Pancreas (tissue), 10 donors: ENCODE measurements around the gene PLA2G15. TPM values are rescaled to one million over a fixed set of nuclear protein-coding genes. Genes with fewer than 3 reads are reported as not detected.
A peak's percentile ranks its signal among the peaks of the same experiment; 100 is the strongest.

Source experiments
- ATAC-seq, 4 donors: fragments of 200-7000 bp; cut with Tn5 transposase; one replicate each; pipeline versions ENCODE4 v1.8.0 to v1.9.1; 2020; ENCODE audit warnings: mild to moderate bottlenecking in 4 of 4, moderate library complexity in 4 of 4
- DNase-seq, 6 donors: peaks; one replicate each; pipeline ENCODE4 v3.0.0-alpha.2; 2020
- FAIRE-seq: peaks from 2 replicates; lab custom pipeline; 2012; peaks lifted over from hg19 to GRCh38; lab: Jason Lieb, UNC
- H3K27ac ChIP-seq, 4 donors: fragments of 200-600 bp; sonication (generic); 1 replicate in 3 of 4; 2 replicates in 1 of 4; pipeline versions ENCODE4 v1.5.0 to v1.8.0; 2020
- H3K27me3 ChIP-seq, 4 donors: fragments of 200-600 bp; one replicate each; pipeline ENCODE4 v1.8.0; 2021
- H3K36me3 ChIP-seq, 3 donors: fragments of 200-600 bp; sonication (generic) in 1 of 3; one replicate each; pipeline versions ENCODE4 v1.5.0 to v1.8.0; 2020 to 2021
- H3K4me1 ChIP-seq, 3 donors: fragments of 200-600 bp; one replicate each; pipeline ENCODE4 v1.8.0; 2021
- H3K4me3 ChIP-seq, 4 donors: fragments of 200-600 bp; sonication (generic) in 2 of 4; one replicate each; pipeline versions ENCODE4 v1.5.0 to v1.8.0; 2020 to 2021
- H3K9me3 ChIP-seq, 4 donors: fragments of 200-600 bp; one replicate each; pipeline ENCODE4 v1.8.0; 2021
- CTCF ChIP-seq, 4 donors: fragments of 200-600 bp; sonication (generic) in 3 of 4; IDR thresholded peaks; one replicate each; pipeline versions ENCODE4 v1.5.0 to v1.8.0; 2021; ENCODE audit warnings: antibody characterized with exemption in 4 of 4
- WGBS, 2 donors: extraction: QIAGEN DNeasy Blood & Tissue Kit; methylation state at CpG; one replicate each; pipeline ENCODE4 v1.1.7; 2013; 5-methylcytosine and 5-hydroxymethylcytosine counted together
- intact Hi-C, 3 donors: fragments of 100-400 bp; cut with DNase I; formaldehyde crosslinking; loops; one replicate each; pipeline versions ENCODE4 v1.11.1 to v1.14.2; 2022
- polyA plus RNA-seq, 2 donors: library from polyadenylated mRNA; stranded (reverse); fragments of 200-250 nt; gene quantifications; one replicate each; pipeline ENCODE4 v1.2.3, GENCODE V29; 2013
- total RNA-seq, 6 donors: library from RNA; stranded (reverse); fragmentation: NEBNext Ultra II Directional in 4 of 6; extraction: Animal tissue kit (Norgen Biotek cat#: 25700) in 4 of 6; gene quantifications; one replicate each; pipeline versions ENCODE4 v1.2.1 to v1.2.4, GENCODE V29; 2021 to 2023
- donor health status: healthy with polysubstance abuse.
- donor health status: DM: no; HTN: no; CAD: no; lungs with moderate emphysema.
- donor health status: DM: no; HTN: no; CAD: no.
- donor health status: control.
- donor health status: control.
- donor health status: Bipolar disorder and iron deficiency.
- donor health status: DM: yes; HTN: yes; CAD: no.
- donor health status: DM: no; HTN: no; CAD: no.
- donor health status: DM: no; HTN: no; CAD: no.
- donor health status: DM: yes; HTN: yes; CAD: no.

The PLA2G15 gene
- total and polyA plus RNA-seq, 8 donors: 3.5 to 14.1 (median 5.6) TPM

- no peak for FAIRE-seq
- intact Hi-C loops: loop anchor here in 1 of 3 donors (10.0 kb wide), 2 partner anchors 148 to 248 kb away; partner anchors contain the start of genes DPEP3 and NFATC3
- ATAC-seq: no peak
- Histone ChIP-seq H3K36me3 (peaks cover 7 to 28% (median 18%) of the 10 kb centered on the region in 3 donors), H3K27me3 (no peaks in the 10 kb centered on the region), H3K9me3 (no peaks in the 10 kb centered on the region), H3K4me3 (peak overlapping the region in 2 of 4 donors; percentile 67 to 82), H3K4me1 (peaks cover 18 to 35% (median 20%) of the 10 kb centered on the region in 3 donors), H3K27ac (peak overlapping the region; percentile 35 to 99 (median 88))
- 63 to 67% methylated on average over 5 of the region's 5 CpGs for WGBS, 2 donors
- DNase-seq: no peak
- TF ChIP-seq CTCF (IDR thresholded peaks at IDR 0.05): no peak
These were observed 11.9 kb upstream of the PLA2G15 start for GRCh38 chr16:68233085-68233834.

GRCh38 chr16:68233835-68234187 is 11.4 kb upstream of the PLA2G15 start:
- peaks cover 7 to 28% (median 18%) of the 10 kb centered on the region in 3 donors for H3K36me3 ChIP-seq
- no peaks in the 10 kb centered on the region for H3K27me3 ChIP-seq
- no peaks in the 10 kb centered on the region for H3K9me3 ChIP-seq
- FAIRE-seq (no peak), DNase-seq (no peak), ATAC-seq (no peak)
- H3K4me1 ChIP-seq: peaks cover 14 to 31% (median 15%) of the 10 kb centered on the region in 3 donors
- H3K27ac ChIP-seq: peak overlapping the region; percentile 35 to 99 (median 88)
- peak overlapping the region in 2 of 4 donors; percentile 67 to 82 for H3K4me3 ChIP-seq
- no peak for TF ChIP-seq CTCF (IDR thresholded peaks at IDR 0.05)
- intact Hi-C loops: loop anchor here in 1 of 3 donors (10.0 kb wide), 2 partner anchors 149 to 249 kb away; partner anchors contain the start of genes DPEP3 and NFATC3
- 25 to 28% methylated on average over 8 of the region's 8 CpGs for WGBS, 2 donors

- TF ChIP-seq CTCF (IDR thresholded peaks at IDR 0.05): no peak
- Histone ChIP-seq H3K9me3 (no peaks in the 10 kb centered on the region), H3K4me3 (peak overlapping the region; percentile 47 to 86 (median 74)), H3K4me1 (peaks cover 8 to 26% (median 10%) of the 10 kb centered on the region in 3 donors), H3K27ac (peak overlapping the region; percentile 83 to 99 (median 95)), H3K27me3 (no peaks in the 10 kb centered on the region), H3K36me3 (peaks cover 7 to 28% (median 18%) of the 10 kb centered on the region in 3 donors)
- FAIRE-seq (no peak), ATAC-seq (peak; percentile 48 to 59 (median 56)), DNase-seq (peak; percentile 90 to 99 (median 99))
- intact Hi-C loops: loop anchor here in 2 of 3 donors (5.0 to 10.0 kb wide), 3 partner anchors 53 to 250 kb away; partner anchors contain the start of genes DPEP3 (in 1 of the 2) and NFATC3 (in 1 of the 2)
- 6 to 13% methylated on average over 13 of the region's 13 CpGs for WGBS, 2 donors
These were observed 10.7 kb upstream of the PLA2G15 start for GRCh38 chr16:68234188-68235107.

- peaks cover 8 to 26% (median 10%) of the 10 kb centered on the region in 3 donors for H3K4me1 ChIP-seq
- H3K36me3 ChIP-seq: peaks cover 4 to 21% (median 18%) of the 10 kb centered on the region in 3 donors
- H3K4me3 ChIP-seq: peak overlapping the region; percentile 47 to 86 (median 74)
- 7 to 11% methylated on average over 58 to 73 of the region's 73 CpGs for WGBS, 2 donors
- ATAC-seq (peak; percentile 18 to 27 (median 20)), DNase-seq (peak; percentile 61 to 90 (median 76)), FAIRE-seq (no peak)
- no peaks in the 10 kb centered on the region for H3K27me3 ChIP-seq
- H3K9me3 ChIP-seq: no peaks in the 10 kb centered on the region
- peak overlapping the region; percentile 83 to 99 (median 95) for H3K27ac ChIP-seq
- intact Hi-C loops: loop anchor here in 2 of 3 donors (5.0 to 10.0 kb wide), 3 partner anchors 52 to 250 kb away; partner anchors contain the start of genes DPEP3 (in 1 of the 2) and NFATC3 (in 1 of the 2)
- no peak for TF ChIP-seq CTCF (IDR thresholded peaks at IDR 0.05)
These were observed 9.9 kb upstream of the PLA2G15 start for GRCh38 chr16:68235108-68235886.
